ENCODE results near the gene SEMA6B.

Gene SEMA6B

GRCh38 chr19:4500841-4501591 is 58.5 kb downstream of the SEMA6B start:
- no peak overlapping the region for H2AFZ ChIP-seq (ENCODE audit: low read depth, low read length)
- peaks cover 30% of the 10 kb centered on the region for H3K36me3 ChIP-seq (replicated peaks; ENCODE audit: low read depth, low read length)
- H3K27ac ChIP-seq (ENCODE audit: low read length) = no peak overlapping the region
- no peaks in the 10 kb centered on the region for H3K9me3 ChIP-seq (ENCODE audit: insufficient read depth, low read length)
- no peak for TF ChIP-seq EZH2phosphoT487 (IDR thresholded peaks at IDR 0.05; ENCODE audit: low read depth)
- TF ChIP-seq, protein P1, sequence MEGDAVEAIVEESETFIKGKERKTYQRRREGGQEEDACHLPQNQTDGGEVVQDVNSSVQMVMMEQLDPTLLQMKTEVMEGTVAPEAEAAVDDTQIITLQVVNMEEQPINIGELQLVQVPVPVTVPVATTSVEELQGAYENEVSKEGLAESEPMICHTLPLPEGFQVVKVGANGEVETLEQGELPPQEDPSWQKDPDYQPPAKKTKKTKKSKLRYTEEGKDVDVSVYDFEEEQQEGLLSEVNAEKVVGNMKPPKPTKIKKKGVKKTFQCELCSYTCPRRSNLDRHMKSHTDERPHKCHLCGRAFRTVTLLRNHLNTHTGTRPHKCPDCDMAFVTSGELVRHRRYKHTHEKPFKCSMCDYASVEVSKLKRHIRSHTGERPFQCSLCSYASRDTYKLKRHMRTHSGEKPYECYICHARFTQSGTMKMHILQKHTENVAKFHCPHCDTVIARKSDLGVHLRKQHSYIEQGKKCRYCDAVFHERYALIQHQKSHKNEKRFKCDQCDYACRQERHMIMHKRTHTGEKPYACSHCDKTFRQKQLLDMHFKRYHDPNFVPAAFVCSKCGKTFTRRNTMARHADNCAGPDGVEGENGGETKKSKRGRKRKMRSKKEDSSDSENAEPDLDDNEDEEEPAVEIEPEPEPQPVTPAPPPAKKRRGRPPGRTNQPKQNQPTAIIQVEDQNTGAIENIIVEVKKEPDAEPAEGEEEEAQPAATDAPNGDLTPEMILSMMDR (IDR thresholded peaks at IDR 0.05; ENCODE audit: low read depth, low read length) = no peak
- no peaks in the 10 kb centered on the region for H3K4me1 ChIP-seq (ENCODE audit: low read length)
- H3K79me2 ChIP-seq (ENCODE audit: low read length) = no peaks in the 10 kb centered on the region
- no peak overlapping the region for H3K9ac ChIP-seq (ENCODE audit: low read length)
- H3K4me3 ChIP-seq (ENCODE audit: low read length) = no peak overlapping the region
- H4K20me1 ChIP-seq (ENCODE audit: insufficient read depth, low read length) = no peaks in the 10 kb centered on the region
- no peaks in the 10 kb centered on the region for H3K27me3 ChIP-seq (ENCODE audit: low read depth, low read length)
- H3K4me2 ChIP-seq (ENCODE audit: low read length) = no peak overlapping the region

DNA sequence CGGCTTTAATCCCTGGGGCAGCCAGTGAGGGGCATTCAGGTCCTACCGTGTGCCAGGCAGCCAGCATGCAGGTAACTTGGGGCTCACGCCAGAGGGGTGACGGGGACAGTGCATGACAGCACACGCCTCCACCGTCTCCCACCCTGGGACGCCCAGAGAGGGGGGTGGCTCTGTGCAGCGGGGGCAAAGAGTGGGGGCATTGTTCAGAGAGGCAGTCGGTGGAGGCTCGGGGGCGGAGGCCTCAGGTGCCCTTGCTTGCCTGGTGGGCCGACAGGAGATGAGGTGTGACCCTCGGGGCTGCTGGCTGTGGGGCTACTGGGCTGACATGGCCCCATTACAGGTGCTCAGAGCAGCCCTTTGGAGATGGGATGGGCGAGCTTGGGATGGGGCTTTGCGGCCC is 59.6 kb downstream of the SEMA6B start:
- Histone ChIP-seq H2AFZ (ENCODE audit: low read depth, low read length) (no peak overlapping the region), H3K4me3 (ENCODE audit: low read length) (no peak overlapping the region), H3K9ac (ENCODE audit: low read length) (no peak overlapping the region), H3K9me3 (ENCODE audit: insufficient read depth, low read length) (no peaks in the 10 kb centered on the region), H3K79me2 (ENCODE audit: low read length) (no peaks in the 10 kb centered on the region), H3K4me2 (ENCODE audit: low read length) (no peak overlapping the region), H3K4me1 (ENCODE audit: low read length) (no peaks in the 10 kb centered on the region), H4K20me1 (ENCODE audit: insufficient read depth, low read length) (no peaks in the 10 kb centered on the region), H3K36me3 (replicated peaks; ENCODE audit: low read depth, low read length) (peaks cover 28% of the 10 kb centered on the region), H3K27ac (ENCODE audit: low read length) (no peak overlapping the region), H3K27me3 (ENCODE audit: low read depth, low read length) (no peaks in the 10 kb centered on the region)
- TF ChIP-seq, protein P1 (IDR thresholded peaks at IDR 0.05; ENCODE audit: low read depth, low read length) = no peak
- TF ChIP-seq EZH2phosphoT487 (IDR thresholded peaks at IDR 0.05; ENCODE audit: low read depth) = no peak

DNA sequence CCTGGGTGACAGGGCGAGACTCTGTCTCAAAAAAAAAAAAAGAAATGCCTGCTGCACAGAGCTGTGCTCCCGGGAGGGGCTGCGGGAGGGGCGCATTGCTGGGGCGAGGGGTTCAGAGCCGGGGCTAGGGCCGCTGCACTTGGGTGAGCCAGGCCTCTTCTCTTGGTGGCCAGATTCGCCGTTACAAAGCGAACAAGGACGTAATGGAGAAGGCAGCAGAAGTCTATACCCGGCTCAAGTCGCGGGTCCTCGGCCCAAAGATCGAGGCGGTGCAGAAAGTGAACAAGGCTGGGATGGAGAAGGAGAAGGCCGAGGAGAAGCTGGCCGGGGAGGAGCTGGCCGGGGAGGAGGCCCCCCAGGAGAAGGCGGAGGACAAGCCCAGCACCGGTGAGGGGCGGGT is 60.2 kb downstream of the SEMA6B start:
- TF ChIP-seq, protein P1 (IDR thresholded peaks at IDR 0.05; ENCODE audit: low read depth, low read length) = no peak
- TF ChIP-seq EZH2phosphoT487 (IDR thresholded peaks at IDR 0.05; ENCODE audit: low read depth) = no peak
- peaks cover 29% of the 10 kb centered on the region for H3K36me3 ChIP-seq (replicated peaks; ENCODE audit: low read depth, low read length)
- H3K9me3 ChIP-seq (ENCODE audit: insufficient read depth, low read length) = no peaks in the 10 kb centered on the region
- no peak overlapping the region for H3K9ac ChIP-seq (ENCODE audit: low read length)
- H4K20me1 ChIP-seq (ENCODE audit: insufficient read depth, low read length) = no peaks in the 10 kb centered on the region
- no peaks in the 10 kb centered on the region for H3K79me2 ChIP-seq (ENCODE audit: low read length)
- no peaks in the 10 kb centered on the region for H3K4me1 ChIP-seq (ENCODE audit: low read length)
- no peak overlapping the region for H2AFZ ChIP-seq (ENCODE audit: low read depth, low read length)
- H3K27ac ChIP-seq (ENCODE audit: low read length) = no peak overlapping the region
- H3K4me2 ChIP-seq (ENCODE audit: low read length) = no peak overlapping the region
- H3K4me3 ChIP-seq (ENCODE audit: low read length) = no peak overlapping the region
- no peaks in the 10 kb centered on the region for H3K27me3 ChIP-seq (ENCODE audit: low read depth, low read length)

- H3K27me3 ChIP-seq (ENCODE audit: low read depth, low read length) = no peaks in the 10 kb centered on the region
- TF ChIP-seq EZH2phosphoT487 (IDR thresholded peaks at IDR 0.05; ENCODE audit: low read depth) = no peak
- TF ChIP-seq, protein P1 (IDR thresholded peaks at IDR 0.05; ENCODE audit: low read depth, low read length) = no peak
- no peak overlapping the region for H2AFZ ChIP-seq (ENCODE audit: low read depth, low read length)
- H3K27ac ChIP-seq (ENCODE audit: low read length) = no peak overlapping the region
- H3K4me2 ChIP-seq (ENCODE audit: low read length) = no peak overlapping the region
- H3K79me2 ChIP-seq (ENCODE audit: low read length) = no peaks in the 10 kb centered on the region
- H3K4me1 ChIP-seq (ENCODE audit: low read length) = no peaks in the 10 kb centered on the region
- peaks cover 33% of the 10 kb centered on the region for H3K36me3 ChIP-seq (replicated peaks; ENCODE audit: low read depth, low read length)
- H3K9me3 ChIP-seq (ENCODE audit: insufficient read depth, low read length) = no peaks in the 10 kb centered on the region
- H3K4me3 ChIP-seq (ENCODE audit: low read length) = no peak overlapping the region
- H4K20me1 ChIP-seq (ENCODE audit: insufficient read depth, low read length) = no peaks in the 10 kb centered on the region
- H3K9ac ChIP-seq (ENCODE audit: low read length) = no peak overlapping the region
Observed at GRCh38 chr19:4498694-4499093, 60.8 kb downstream of the SEMA6B start.
